Chondrocyte (in vitro differentiated cells): ENCODE results near the gene DGKD. TPM values are rescaled to one million over a fixed set of nuclear protein-coding genes. Genes with fewer than 3 reads are reported as not detected.

Experiments
- DNase-seq: peaks from one replicate; pipeline ENCODE4 v3.0.0; 2021; ENCODE audit warnings: mixed read lengths, low spot score
- H3K27ac Mint-ChIP-seq: one replicate; pipeline ENCODE4 v1.8.0; 2021; ENCODE audit warnings: mild to moderate bottlenecking, moderate library complexity, mixed read lengths; ENCODE audit not compliant: unreplicated experiment
- H3K27me3 Mint-ChIP-seq: 2 replicates; pipeline ENCODE4 v1.8.0; 2021; ENCODE audit warnings: low read depth, mixed read lengths
- H3K36me3 Mint-ChIP-seq: 2 replicates; pipeline ENCODE4 v1.8.0; 2021; ENCODE audit warnings: low read depth, mixed read lengths
- H3K4me1 Mint-ChIP-seq: 2 replicates; pipeline ENCODE4 v1.8.0; 2021; ENCODE audit warnings: low read depth, mild to moderate bottlenecking, mixed read lengths
- H3K4me3 Mint-ChIP-seq: one replicate; pipeline ENCODE4 v1.8.0; 2021; ENCODE audit warnings: mild to moderate bottlenecking, moderate library complexity, mixed read lengths; ENCODE audit not compliant: unreplicated experiment
- H3K9me3 Mint-ChIP-seq: 2 replicates; pipeline ENCODE4 v1.8.0; 2021; ENCODE audit warnings: low read depth, mixed read lengths
- total RNA-seq: library from RNA; stranded (reverse); gene quantifications from 3 replicates; pipeline ENCODE4 v1.2.1, GENCODE V29; 2021
- TF ChIP-seq, protein P1 (sequence below): fragments of 200-600 bp; sonication (generic); IDR thresholded peaks from 2 replicates; pipeline ENCODE4 v1.5.0; 2021; ENCODE audit warnings: antibody characterized with exemption, mild to moderate bottlenecking, moderate library complexity

Gene DGKD
- total RNA-seq, 1 donor from 2014 or later: 66.3 TPM

DNA sequence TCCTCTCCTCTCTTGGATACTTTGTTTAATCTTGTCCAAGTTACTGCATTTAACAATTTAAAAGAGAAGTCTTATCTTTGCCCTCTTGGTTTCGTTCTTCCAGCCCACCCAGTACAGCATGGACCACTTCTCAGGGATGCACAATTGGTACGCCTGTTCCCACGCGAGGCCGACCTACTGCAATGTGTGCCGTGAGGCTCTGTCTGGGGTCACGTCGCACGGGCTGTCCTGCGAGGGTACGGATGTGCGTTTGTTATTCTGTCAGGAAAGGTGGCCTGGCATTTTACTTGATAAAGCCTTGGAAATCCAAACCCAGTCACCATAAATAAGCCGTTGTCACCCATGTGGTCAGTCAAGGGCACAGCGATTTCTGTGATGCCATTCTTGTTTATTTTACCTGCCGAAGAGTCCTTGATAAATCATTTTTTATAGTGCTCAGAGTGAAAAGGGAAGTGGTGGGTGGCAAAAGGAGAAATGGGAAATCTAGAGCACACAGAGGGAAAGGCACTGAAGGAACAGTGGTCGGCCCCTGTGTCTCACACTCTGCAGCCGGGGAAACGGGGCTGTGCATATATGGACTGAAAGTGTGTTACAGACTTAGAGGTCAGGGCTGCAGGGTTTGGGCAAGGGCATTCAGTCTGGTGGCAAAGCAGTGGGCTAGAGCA is 80.5 kb downstream of the DGKD start:
- DNase-seq: no peak

DNA sequence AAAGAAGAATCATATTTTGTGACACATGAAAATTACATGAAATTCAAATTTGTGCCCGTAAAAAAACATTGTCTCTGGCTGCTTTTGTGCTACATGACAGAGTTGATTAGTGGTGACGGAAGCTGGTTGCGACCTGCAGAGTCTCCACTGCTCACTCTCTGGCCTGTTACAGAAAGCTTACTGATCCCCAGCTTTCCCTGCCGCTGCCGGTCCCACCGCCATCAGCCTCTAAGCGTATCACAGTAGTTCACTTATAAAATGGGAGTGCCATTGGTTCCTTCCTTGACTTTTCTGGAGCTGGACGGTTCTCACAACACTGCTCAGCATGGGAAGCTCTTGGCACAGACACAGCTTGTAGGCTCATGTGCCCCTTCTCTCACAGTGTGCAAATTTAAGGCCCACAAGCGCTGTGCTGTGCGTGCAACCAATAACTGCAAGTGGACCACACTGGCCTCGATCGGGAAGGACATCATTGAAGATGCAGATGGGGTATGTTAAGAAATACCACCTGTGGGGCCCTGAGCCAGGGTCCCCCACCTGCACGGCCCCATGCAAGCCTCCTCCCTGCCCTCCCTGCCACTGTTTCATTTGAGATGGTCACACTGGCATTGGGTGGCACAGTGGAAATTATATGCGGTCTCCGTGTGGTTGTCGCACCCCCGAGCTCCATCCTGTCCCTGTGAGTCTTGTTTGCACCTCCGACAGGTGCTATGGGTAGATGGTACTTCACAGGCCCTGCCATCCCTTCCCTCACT is 81.3 kb downstream of the DGKD start:
- Mint-ChIP-seq H3K4me3 (no peak overlapping the region), H3K36me3 (peaks cover 26% of the 10 kb centered on the region), H3K27ac (no peak overlapping the region), H3K27me3 (no peaks in the 10 kb centered on the region), H3K9me3 (no peaks in the 10 kb centered on the region), H3K4me1 (peaks cover 8% of the 10 kb centered on the region)
- TF ChIP-seq, protein P1, sequence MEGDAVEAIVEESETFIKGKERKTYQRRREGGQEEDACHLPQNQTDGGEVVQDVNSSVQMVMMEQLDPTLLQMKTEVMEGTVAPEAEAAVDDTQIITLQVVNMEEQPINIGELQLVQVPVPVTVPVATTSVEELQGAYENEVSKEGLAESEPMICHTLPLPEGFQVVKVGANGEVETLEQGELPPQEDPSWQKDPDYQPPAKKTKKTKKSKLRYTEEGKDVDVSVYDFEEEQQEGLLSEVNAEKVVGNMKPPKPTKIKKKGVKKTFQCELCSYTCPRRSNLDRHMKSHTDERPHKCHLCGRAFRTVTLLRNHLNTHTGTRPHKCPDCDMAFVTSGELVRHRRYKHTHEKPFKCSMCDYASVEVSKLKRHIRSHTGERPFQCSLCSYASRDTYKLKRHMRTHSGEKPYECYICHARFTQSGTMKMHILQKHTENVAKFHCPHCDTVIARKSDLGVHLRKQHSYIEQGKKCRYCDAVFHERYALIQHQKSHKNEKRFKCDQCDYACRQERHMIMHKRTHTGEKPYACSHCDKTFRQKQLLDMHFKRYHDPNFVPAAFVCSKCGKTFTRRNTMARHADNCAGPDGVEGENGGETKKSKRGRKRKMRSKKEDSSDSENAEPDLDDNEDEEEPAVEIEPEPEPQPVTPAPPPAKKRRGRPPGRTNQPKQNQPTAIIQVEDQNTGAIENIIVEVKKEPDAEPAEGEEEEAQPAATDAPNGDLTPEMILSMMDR: no peak
- DNase-seq: no peak

More for the DNA sequence above, 80.5 kb downstream of the DGKD start:
- no peaks in the 10 kb centered on the region for H3K9me3 Mint-ChIP-seq
- H3K27ac Mint-ChIP-seq: no peak overlapping the region
- H3K27me3 Mint-ChIP-seq: no peaks in the 10 kb centered on the region
- H3K36me3 Mint-ChIP-seq: peaks cover 24% of the 10 kb centered on the region
- TF ChIP-seq, protein P1: no peak
- peaks cover 14% of the 10 kb centered on the region for H3K4me1 Mint-ChIP-seq
- H3K4me3 Mint-ChIP-seq: no peak overlapping the region

GRCh38 chr2:233436191-233436581 is 81.9 kb downstream of the DGKD start:
- peaks cover 3% of the 10 kb centered on the region for H3K4me1 Mint-ChIP-seq
- peaks cover 24% of the 10 kb centered on the region for H3K36me3 Mint-ChIP-seq
- TF ChIP-seq, protein P1: no peak
- no peaks in the 10 kb centered on the region for H3K27me3 Mint-ChIP-seq
- no peaks in the 10 kb centered on the region for H3K9me3 Mint-ChIP-seq
- DNase-seq: no peak
- H3K27ac Mint-ChIP-seq: no peak overlapping the region
- H3K4me3 Mint-ChIP-seq: no peak overlapping the region

- H3K27me3 Mint-ChIP-seq: no peaks in the 10 kb centered on the region
- no peaks in the 10 kb centered on the region for H3K9me3 Mint-ChIP-seq
These were observed 82.6 kb downstream of the DGKD start for GRCh38 chr2:233436691-233437438.

More at GRCh38 chr2:233436691-233437438, 82.6 kb downstream of the DGKD start:
- DNase-seq: no peak
- Mint-ChIP-seq H3K4me3 (no peak overlapping the region), H3K4me1 (peaks cover 3% of the 10 kb centered on the region), H3K27ac (peak overlapping the region; percentile 51), H3K36me3 (peaks cover 24% of the 10 kb centered on the region)
- TF ChIP-seq, protein P1: no peak
